Panc1 (cell line): ENCODE measurements around the gene DEFB131B.
"Not testable (repeated sequence)": the region's sequence is repeated elsewhere in the genome, so short reads cannot be mapped to it uniquely, and the experiment has no call there.

Source experiments
- POLR2AphosphoS5 ChIP-seq: IDR thresholded peaks from 2 replicates; pipeline ENCODE4 v1.6.1; 2012; ENCODE audit warnings: mild to moderate bottlenecking, low read depth, low read length, moderate library complexity
- SIN3A ChIP-seq: IDR thresholded peaks from 2 replicates; pipeline ENCODE4 v1.6.1; 2012; ENCODE audit warnings: low read depth, mild to moderate bottlenecking, low read length, moderate library complexity, borderline replicate concordance; ENCODE audit not compliant: insufficient read depth
- TCF7L2 ChIP-seq: IDR thresholded peaks from 2 replicates; pipeline ENCODE4 v1.6.1; 2011; ENCODE audit warnings: mild to moderate bottlenecking, low read depth, low read length, inconsistent platforms
- TF ChIP-seq, protein P1 (sequence below), 2 experiments: IDR thresholded peaks; 2 replicates each; pipeline ENCODE4 v1.6.1; 2011 to 2012; ENCODE audit warnings: low read depth in 2 of 2, control low read depth in 1 of 2, low read length in 1 of 2, mild to moderate bottlenecking in 1 of 2, moderate library complexity in 1 of 2; ENCODE audit not compliant: insufficient read depth in 1 of 2
- TF ChIP-seq, protein P2 (sequence below): fragments of 450-650 bp; IDR thresholded peaks from 2 replicates; pipeline ENCODE4 v1.5.1; 2017; ENCODE audit warnings: mild to moderate bottlenecking

DNA sequence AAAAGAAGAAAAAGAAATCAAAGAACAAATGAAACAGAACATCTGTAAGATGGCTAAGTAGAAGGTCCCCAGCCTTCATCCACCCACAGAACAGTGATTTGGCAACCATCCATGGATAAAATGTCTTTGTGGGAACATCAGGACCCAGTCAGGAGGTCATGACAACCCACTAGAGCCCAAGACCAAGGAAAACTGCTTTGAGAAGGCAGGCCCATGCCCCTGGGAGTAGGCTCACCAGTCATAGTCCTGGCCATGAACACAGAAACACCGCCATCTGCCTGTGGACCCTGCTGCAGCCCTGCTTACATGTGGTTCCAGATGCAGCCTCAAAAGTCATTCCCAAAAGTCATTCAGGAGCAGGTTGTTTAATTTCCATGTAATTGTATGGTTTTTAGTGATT lies 11.0 kb upstream of the DEFB131B start:
- TF ChIP-seq, protein P1, sequence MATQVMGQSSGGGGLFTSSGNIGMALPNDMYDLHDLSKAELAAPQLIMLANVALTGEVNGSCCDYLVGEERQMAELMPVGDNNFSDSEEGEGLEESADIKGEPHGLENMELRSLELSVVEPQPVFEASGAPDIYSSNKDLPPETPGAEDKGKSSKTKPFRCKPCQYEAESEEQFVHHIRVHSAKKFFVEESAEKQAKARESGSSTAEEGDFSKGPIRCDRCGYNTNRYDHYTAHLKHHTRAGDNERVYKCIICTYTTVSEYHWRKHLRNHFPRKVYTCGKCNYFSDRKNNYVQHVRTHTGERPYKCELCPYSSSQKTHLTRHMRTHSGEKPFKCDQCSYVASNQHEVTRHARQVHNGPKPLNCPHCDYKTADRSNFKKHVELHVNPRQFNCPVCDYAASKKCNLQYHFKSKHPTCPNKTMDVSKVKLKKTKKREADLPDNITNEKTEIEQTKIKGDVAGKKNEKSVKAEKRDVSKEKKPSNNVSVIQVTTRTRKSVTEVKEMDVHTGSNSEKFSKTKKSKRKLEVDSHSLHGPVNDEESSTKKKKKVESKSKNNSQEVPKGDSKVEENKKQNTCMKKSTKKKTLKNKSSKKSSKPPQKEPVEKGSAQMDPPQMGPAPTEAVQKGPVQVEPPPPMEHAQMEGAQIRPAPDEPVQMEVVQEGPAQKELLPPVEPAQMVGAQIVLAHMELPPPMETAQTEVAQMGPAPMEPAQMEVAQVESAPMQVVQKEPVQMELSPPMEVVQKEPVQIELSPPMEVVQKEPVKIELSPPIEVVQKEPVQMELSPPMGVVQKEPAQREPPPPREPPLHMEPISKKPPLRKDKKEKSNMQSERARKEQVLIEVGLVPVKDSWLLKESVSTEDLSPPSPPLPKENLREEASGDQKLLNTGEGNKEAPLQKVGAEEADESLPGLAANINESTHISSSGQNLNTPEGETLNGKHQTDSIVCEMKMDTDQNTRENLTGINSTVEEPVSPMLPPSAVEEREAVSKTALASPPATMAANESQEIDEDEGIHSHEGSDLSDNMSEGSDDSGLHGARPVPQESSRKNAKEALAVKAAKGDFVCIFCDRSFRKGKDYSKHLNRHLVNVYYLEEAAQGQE (IDR thresholded peaks at IDR 0.05; ENCODE audit: insufficient read depth in 1 of 2, low read depth in 2 of 2, low read length in 1 of 2) = not testable (repeated sequence)
- TF ChIP-seq, protein P2, sequence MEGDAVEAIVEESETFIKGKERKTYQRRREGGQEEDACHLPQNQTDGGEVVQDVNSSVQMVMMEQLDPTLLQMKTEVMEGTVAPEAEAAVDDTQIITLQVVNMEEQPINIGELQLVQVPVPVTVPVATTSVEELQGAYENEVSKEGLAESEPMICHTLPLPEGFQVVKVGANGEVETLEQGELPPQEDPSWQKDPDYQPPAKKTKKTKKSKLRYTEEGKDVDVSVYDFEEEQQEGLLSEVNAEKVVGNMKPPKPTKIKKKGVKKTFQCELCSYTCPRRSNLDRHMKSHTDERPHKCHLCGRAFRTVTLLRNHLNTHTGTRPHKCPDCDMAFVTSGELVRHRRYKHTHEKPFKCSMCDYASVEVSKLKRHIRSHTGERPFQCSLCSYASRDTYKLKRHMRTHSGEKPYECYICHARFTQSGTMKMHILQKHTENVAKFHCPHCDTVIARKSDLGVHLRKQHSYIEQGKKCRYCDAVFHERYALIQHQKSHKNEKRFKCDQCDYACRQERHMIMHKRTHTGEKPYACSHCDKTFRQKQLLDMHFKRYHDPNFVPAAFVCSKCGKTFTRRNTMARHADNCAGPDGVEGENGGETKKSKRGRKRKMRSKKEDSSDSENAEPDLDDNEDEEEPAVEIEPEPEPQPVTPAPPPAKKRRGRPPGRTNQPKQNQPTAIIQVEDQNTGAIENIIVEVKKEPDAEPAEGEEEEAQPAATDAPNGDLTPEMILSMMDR = peak; percentile 14; the same call in 1 of the 2 replicates
- not testable (repeated sequence) for TF ChIP-seq SIN3A, POLR2AphosphoS5, TCF7L2
